AG10803 (cell line): Measurements from ENCODE around the gene S100A13.

Experiments
- DNase-seq: peaks from one replicate; pipeline ENCODE4 v3.0.0; 2010; ENCODE audit warnings: low read depth
- H3K4me3 ChIP-seq: 2 replicates; pipeline ENCODE4 v1.5.1; 2011; ENCODE audit warnings: mild to moderate bottlenecking, low read length, control low read depth
- TF ChIP-seq, protein P1 (sequence below): conservative IDR thresholded peaks from 2 replicates; pipeline ENCODE4 v1.5.1; 2011; ENCODE audit warnings: mild to moderate bottlenecking, low read length, control low read depth, inconsistent platforms

Gene S100A13

DNA sequence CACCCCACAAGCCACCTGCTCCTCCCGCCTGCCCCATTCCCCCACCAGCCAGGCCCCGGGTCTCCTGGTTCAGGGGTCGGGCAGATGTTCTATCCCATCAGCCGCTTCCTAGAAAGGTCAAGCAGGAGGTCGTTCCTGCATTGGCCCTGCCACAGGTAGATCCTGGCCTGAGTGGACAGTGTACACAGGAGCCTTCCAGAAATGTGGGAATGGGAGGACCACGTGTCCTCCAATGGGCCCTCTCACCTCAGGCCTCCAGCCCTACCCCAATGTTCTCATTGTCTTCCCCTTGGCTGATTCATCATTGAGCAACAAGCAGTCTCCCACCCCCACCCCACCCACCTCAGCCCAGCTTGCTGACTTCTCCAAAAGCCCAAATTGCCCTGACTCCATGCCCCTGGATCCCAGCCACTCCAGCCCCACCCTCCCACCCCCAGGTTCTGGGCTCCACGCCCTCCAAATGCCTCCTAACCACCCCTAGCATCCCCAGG, 16.4 kb downstream of the S100A13 start:
- TF ChIP-seq, protein P1, sequence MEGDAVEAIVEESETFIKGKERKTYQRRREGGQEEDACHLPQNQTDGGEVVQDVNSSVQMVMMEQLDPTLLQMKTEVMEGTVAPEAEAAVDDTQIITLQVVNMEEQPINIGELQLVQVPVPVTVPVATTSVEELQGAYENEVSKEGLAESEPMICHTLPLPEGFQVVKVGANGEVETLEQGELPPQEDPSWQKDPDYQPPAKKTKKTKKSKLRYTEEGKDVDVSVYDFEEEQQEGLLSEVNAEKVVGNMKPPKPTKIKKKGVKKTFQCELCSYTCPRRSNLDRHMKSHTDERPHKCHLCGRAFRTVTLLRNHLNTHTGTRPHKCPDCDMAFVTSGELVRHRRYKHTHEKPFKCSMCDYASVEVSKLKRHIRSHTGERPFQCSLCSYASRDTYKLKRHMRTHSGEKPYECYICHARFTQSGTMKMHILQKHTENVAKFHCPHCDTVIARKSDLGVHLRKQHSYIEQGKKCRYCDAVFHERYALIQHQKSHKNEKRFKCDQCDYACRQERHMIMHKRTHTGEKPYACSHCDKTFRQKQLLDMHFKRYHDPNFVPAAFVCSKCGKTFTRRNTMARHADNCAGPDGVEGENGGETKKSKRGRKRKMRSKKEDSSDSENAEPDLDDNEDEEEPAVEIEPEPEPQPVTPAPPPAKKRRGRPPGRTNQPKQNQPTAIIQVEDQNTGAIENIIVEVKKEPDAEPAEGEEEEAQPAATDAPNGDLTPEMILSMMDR: no peak
- H3K4me3 ChIP-seq: peak overlapping the region; percentile 95
- peak; percentile 48 for DNase-seq

DNA sequence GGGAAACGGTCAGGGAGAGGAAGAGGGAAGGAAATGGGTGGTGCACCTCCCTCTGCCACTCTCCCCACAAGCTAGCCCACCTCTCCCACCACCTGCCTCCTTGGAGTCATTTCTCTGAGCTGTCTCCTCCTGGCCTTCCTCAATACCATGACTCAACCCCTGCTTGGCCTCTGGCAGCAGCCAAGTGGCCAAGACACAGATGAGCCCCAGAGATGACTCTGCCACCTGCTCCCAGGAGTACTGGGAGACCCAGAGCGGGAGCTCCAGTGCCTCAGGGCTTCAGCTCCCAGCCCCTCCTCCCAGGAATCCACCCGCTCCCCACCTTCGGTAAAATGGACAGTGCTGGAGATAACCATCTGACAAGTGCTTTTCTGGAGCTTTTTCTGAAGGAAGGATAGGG, 17.0 kb downstream of the S100A13 start:
- H3K4me3 ChIP-seq: peak overlapping the region; percentile 95
- TF ChIP-seq, protein P1: no peak
- DNase-seq: no peak

DNA sequence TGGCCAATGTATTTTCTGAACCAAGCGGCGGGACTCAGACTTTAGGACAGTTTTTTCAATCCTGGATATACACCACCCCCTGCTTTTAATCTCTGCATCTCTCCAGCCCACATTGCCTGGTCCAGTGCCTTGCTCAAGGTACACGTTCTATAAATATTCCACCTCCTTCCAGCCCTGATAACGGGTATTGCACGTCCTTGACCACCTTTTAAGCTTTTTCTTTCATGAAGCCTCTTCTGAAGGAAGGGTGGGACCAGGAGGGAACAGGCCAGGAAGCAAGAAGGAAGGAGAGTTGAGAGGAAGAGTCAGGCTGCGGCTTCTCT, 17.8 kb downstream of the S100A13 start:
- TF ChIP-seq, protein P1: no peak
- peak overlapping the region; percentile 67 for H3K4me3 ChIP-seq
- no peak for DNase-seq

DNA sequence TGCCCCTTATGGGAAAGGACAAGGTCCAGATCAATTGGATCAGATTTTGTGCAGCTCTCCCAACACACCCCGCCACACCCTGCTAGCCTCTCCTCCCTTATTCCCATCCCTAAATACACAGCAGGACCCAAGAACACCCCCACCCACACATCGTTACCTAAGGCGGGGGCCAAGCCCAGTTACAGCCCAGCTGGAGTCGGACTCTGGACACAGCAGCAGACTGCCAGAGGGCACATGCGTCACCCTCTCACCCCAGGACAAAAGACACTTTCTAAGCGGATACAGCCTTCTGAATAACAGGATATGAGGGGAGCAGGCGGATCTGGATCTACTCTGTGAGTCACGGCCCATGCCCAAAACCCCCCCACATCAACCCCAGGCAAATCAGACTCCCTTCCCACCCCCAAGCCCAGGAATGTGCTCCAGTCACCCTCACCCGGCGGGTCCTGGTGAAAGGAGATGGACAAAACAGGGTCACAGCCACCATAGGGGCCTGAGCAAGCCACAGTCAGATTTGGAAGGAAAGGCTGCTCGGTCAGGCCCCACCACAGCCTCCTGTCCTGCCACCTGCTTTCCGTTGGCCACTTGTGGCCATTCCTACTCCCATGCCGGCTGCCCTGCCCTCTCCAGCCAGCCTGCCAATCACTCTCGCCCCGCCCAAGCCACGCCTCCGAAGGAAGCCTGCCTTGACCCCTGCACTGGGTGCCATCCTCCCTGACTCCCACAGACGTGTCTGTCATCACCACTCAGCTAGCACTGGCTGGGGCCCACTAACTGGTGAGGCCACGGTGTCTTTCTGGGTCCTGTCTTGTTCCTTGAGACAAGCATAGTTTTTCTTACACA, 18.3 kb downstream of the S100A13 start:
- TF ChIP-seq, protein P1: no peak
- peak overlapping the region; percentile 67 for H3K4me3 ChIP-seq
- peak; percentile 86 for DNase-seq

DNA sequence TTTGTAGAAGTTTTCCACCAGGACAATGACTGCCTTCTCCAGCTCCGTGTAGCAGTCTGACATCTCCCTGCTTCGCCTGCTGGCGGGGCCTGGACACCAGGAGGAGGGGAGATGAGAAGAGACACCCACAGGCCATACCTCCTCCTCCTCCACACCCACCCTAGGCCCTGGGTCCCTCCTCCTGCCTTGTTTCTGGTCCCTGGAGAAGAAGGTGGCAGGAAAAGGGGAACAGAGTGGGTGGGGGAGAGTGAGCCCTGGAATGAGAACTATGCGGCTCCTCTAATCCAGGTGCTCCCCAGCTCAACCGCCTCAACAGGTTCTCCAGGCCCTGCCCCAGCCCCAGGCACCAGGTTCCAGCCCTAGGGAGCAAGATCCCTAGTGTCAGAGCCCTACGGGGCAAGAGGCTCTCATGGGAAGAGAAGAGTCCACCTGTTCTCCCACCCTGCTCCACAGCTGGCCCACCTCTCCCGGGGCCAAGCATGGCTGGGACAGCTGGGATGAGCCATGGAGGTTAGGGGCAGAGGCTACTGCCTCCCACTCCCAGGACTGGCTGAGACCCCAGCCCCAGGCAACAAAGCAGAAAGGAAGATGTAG, 19.1 kb downstream of the S100A13 start:
- H3K4me3 ChIP-seq: peak overlapping the region; percentile 67
- TF ChIP-seq, protein P1: no peak
- DNase-seq: no peak

DNA sequence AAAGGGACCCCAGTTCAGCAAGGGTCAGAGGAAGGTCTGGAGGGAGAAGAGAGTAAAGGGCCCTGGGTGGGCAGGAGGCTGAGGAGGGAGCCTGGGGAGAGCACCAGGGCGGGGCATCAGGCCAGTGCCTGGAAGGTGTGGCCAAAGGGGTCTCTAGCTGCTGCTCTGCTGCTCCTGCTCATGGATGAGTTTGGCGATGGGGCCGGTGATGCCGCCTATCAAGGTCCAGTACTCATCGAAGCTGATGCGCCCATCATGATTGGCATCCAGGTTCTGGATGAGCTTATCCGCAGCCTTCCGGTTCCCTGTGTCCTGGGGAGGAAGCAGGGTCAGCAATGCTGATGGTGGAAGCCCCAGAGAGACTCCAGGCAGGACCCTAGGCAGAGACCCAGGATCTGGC, 19.9 kb downstream of the S100A13 start:
- no peak for DNase-seq
- TF ChIP-seq, protein P1: no peak
- H3K4me3 ChIP-seq: no peak overlapping the region

DNA sequence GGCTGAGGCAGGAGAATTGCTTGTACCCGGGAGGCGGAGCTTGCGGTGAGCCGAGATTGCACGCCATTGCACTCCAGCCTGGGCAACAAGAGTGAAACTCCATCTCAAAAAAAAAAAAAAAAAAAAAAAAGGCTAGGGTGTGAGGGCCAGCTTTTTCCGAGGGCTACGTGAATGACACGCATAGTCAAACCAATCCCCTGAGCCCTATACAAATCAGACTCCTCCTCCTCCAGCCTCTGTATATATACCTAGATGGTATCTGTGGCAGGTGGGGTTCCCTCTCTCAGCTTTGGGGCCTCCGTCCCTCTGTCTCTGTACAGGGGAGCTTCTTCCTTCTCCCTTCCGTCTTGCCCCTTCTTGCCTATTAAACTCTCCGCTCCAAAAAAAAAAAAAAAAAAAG, 21.1 kb downstream of the S100A13 start:
- TF ChIP-seq, protein P1: no peak
- no peak overlapping the region for H3K4me3 ChIP-seq

More for the DNA sequence above, 21.1 kb downstream of the S100A13 start:
- no peak for DNase-seq
